GM12874 (cell line): ENCODE data around the gene MSX1.

Source experiments
- CTCF ChIP-seq: IDR thresholded peaks from 2 replicates; pipeline ENCODE4 v1.5.1; 2011; ENCODE audit warnings: low read depth, mild to moderate bottlenecking, control low read depth, low read length, moderate library complexity; ENCODE audit not compliant: insufficient read depth

Gene MSX1

GRCh38 chr4:4820739-4821138 is 38.7 kb upstream of the MSX1 start:
- TF ChIP-seq CTCF = no peak

GRCh38 chr4:4821577-4821976 is 37.9 kb upstream of the MSX1 start:
- no peak for TF ChIP-seq CTCF

- TF ChIP-seq CTCF = no peak
These were observed 35.8 kb upstream of the MSX1 start for GRCh38 chr4:4823621-4824162.

GRCh38 chr4:4824232-4824631 is 35.2 kb upstream of the MSX1 start:
- no peak for TF ChIP-seq CTCF

GRCh38 chr4:4825431-4825830 is 34.0 kb upstream of the MSX1 start:
- TF ChIP-seq CTCF = no peak

GRCh38 chr4:4829837-4830236 is 29.6 kb upstream of the MSX1 start:
- TF ChIP-seq CTCF = no peak

- no peak for TF ChIP-seq CTCF
These were observed 28.2 kb upstream of the MSX1 start for GRCh38 chr4:4831266-4831665.
